Neutrophil (primary cell): ENCODE results near the gene CYP4V2.

ENCODE experiments used
- H3K27ac ChIP-seq: fragments of 200-600 bp; sonication (generic); 2 replicates; pipeline ENCODE4 v1.5.1; 2016; ENCODE audit warnings: mild to moderate bottlenecking, moderate library complexity
- H3K27me3 ChIP-seq: fragments of 200-600 bp; sonication (generic); 2 replicates; pipeline ENCODE4 v1.6.0; 2016; ENCODE audit warnings: mild to moderate bottlenecking
- H3K36me3 ChIP-seq: fragments of 200-600 bp; sonication (generic); 2 replicates; pipeline ENCODE4 v1.5.1; 2017
- H3K4me1 ChIP-seq, 2 experiments: fragments of 200-600 bp in 1 of 2; sonication (generic) in 1 of 2; 1 replicate in 1 of 2; 2 replicates in 1 of 2; pipeline versions ENCODE4 v1.5.1 to v1.6.1; 2013 to 2016; ENCODE audit warnings: low read depth in 1 of 2, low read length in 1 of 2, mild to moderate bottlenecking in 1 of 2, moderate library complexity in 1 of 2; ENCODE audit not compliant: control insufficient read depth in 1 of 2, insufficient read depth in 1 of 2
- H3K4me3 ChIP-seq, 2 experiments: fragments of 200-600 bp in 1 of 2; sonication (generic) in 1 of 2; 1 replicate in 1 of 2; 2 replicates in 1 of 2; pipeline ENCODE4 v1.5.1; 2013 to 2016; ENCODE audit warnings: low read depth in 1 of 2, low read length in 1 of 2, mild to moderate bottlenecking in 1 of 2, moderate library complexity in 1 of 2
- H3K9me3 ChIP-seq: fragments of 200-600 bp; sonication (generic); 2 replicates; pipeline ENCODE4 v1.5.1; 2016
- CTCF ChIP-seq: fragments of 200-600 bp; sonication (generic); IDR thresholded peaks from 2 replicates; pipeline ENCODE4 v1.5.1; 2016; ENCODE audit warnings: antibody characterized with exemption

Gene CYP4V2

GRCh38 chr4:186204103-186204559 is 12.8 kb downstream of the CYP4V2 start:
- Histone ChIP-seq H3K27ac (no peak overlapping the region), H3K4me3 (no peak overlapping the region)
- TF ChIP-seq CTCF = no peak

GRCh38 chr4:186204686-186205085 is 13.3 kb downstream of the CYP4V2 start:
- H3K4me3 ChIP-seq = no peak overlapping the region
- no peaks in the 10 kb centered on the region for H3K27me3 ChIP-seq

More at GRCh38 chr4:186204103-186204559, 12.8 kb downstream of the CYP4V2 start:
- H3K36me3 ChIP-seq = no peaks in the 10 kb centered on the region
- no peaks in the 10 kb centered on the region for H3K4me1 ChIP-seq
- H3K27me3 ChIP-seq = no peaks in the 10 kb centered on the region
- H3K9me3 ChIP-seq = no peaks in the 10 kb centered on the region

GRCh38 chr4:186205156-186205555 is 13.8 kb downstream of the CYP4V2 start:
- no peak overlapping the region for H3K27ac ChIP-seq
- H3K4me1 ChIP-seq = no peaks in the 10 kb centered on the region
- H3K36me3 ChIP-seq = no peaks in the 10 kb centered on the region
- no peak overlapping the region for H3K4me3 ChIP-seq
- no peaks in the 10 kb centered on the region for H3K9me3 ChIP-seq
- TF ChIP-seq CTCF = no peak
- H3K27me3 ChIP-seq = no peaks in the 10 kb centered on the region

More at GRCh38 chr4:186204686-186205085, 13.3 kb downstream of the CYP4V2 start:
- H3K36me3 ChIP-seq = no peaks in the 10 kb centered on the region
- H3K4me1 ChIP-seq = no peaks in the 10 kb centered on the region
- H3K9me3 ChIP-seq = no peaks in the 10 kb centered on the region
- no peak for TF ChIP-seq CTCF
- no peak overlapping the region for H3K27ac ChIP-seq

- TF ChIP-seq CTCF = no peak
- H3K4me1 ChIP-seq = no peaks in the 10 kb centered on the region
- no peaks in the 10 kb centered on the region for H3K9me3 ChIP-seq
- H3K27me3 ChIP-seq = no peaks in the 10 kb centered on the region
- no peaks in the 10 kb centered on the region for H3K36me3 ChIP-seq
- no peak overlapping the region for H3K27ac ChIP-seq
- no peak overlapping the region for H3K4me3 ChIP-seq
Measured at GRCh38 chr4:186216465-186217024, 25.2 kb downstream of the CYP4V2 start.

GRCh38 chr4:186217733-186218293 is 26.4 kb downstream of the CYP4V2 start:
- no peak overlapping the region for H3K27ac ChIP-seq
- H3K9me3 ChIP-seq = no peaks in the 10 kb centered on the region
- H3K4me1 ChIP-seq = no peaks in the 10 kb centered on the region
- H3K4me3 ChIP-seq = no peak overlapping the region
- no peak for TF ChIP-seq CTCF
- H3K27me3 ChIP-seq = no peaks in the 10 kb centered on the region
- H3K36me3 ChIP-seq = no peaks in the 10 kb centered on the region
